ENCODE data around the gene ECM1. TPM values are rescaled to one million over a fixed set of nuclear protein-coding genes. Genes with fewer than 3 reads are reported as not detected.

The ECM1 gene
- total RNA-seq, 1 experiment from 2014 or later, result 1.4 TPM

- Histone ChIP-seq H3K4ac (ENCODE audit: low read depth, low read length) (no peak overlapping the region), H2AFZ (ENCODE audit: low read length) (no peak overlapping the region), H4K20me1 (ENCODE audit: control insufficient read depth, insufficient read depth, insufficient read length) (no peaks in the 10 kb centered on the region), H3K18ac (ENCODE audit: insufficient read length, low read depth, low read length) (no peak overlapping the region), H3K23me2 (ENCODE audit: insufficient read length, low read depth, low read length, poor library complexity, severe bottlenecking) (peaks cover 10% of the 10 kb centered on the region), H2BK5ac (ENCODE audit: insufficient read length, low read length) (no peak overlapping the region), H3K27ac (ENCODE audit: insufficient read length, low read depth, low read length) (no peak overlapping the region), H3K14ac (ENCODE audit: insufficient read depth, low read length) (no peak overlapping the region; the same call in 1 of the 2 replicates), H3K9ac (ENCODE audit: extremely low read depth, insufficient read length, low read length) (no peak overlapping the region), H4K91ac (ENCODE audit: insufficient read length, low read depth, low read length) (no peak overlapping the region), H2AK5ac (ENCODE audit: insufficient read length, low read length) (no peak overlapping the region), H3K27me3 (ENCODE audit: insufficient read depth, low read length) (peaks cover 3% of the 10 kb centered on the region; the same call in 1 of the 2 replicates), H2BK120ac (ENCODE audit: low read depth, low read length, poor library complexity, severe bottlenecking) (no peak overlapping the region), H2BK12ac (ENCODE audit: insufficient read length, low read depth, low read length) (no peak overlapping the region), H4K5ac (ENCODE audit: insufficient read length, low read depth, low read length) (no peak overlapping the region), H3K4me2 (ENCODE audit: insufficient read depth, insufficient read length, low read length) (peak overlapping the region; percentile 48), H3K23ac (ENCODE audit: insufficient read length, low read depth, low read length) (no peak overlapping the region), H3K79me2 (ENCODE audit: insufficient read depth, low read length) (no peaks in the 10 kb centered on the region), H3K79me1 (ENCODE audit: insufficient read depth, low read depth, low read length, poor library complexity, severe bottlenecking) (no peaks in the 10 kb centered on the region), H3K4me1 (ENCODE audit: insufficient read depth, low read length) (0 out of 2 replicates have a peak, but pooled peaks cover 3% of the 10 kb centered on the region), H2BK20ac (ENCODE audit: low read depth, low read length, poor library complexity, severe bottlenecking) (no peak overlapping the region), H2BK15ac (ENCODE audit: low read depth, low read length) (no peak overlapping the region), H3K56ac (ENCODE audit: insufficient read length, low read depth, low read length) (no peak overlapping the region), H4K8ac (replicated peaks; ENCODE audit: insufficient read length, low read depth, low read length) (no peak overlapping the region), H3K9me3 (ENCODE audit: control insufficient read depth, low read depth, low read length) (no peaks in the 10 kb centered on the region), H3T11ph (ENCODE audit: low read length) (no peak overlapping the region)
- Mint-ChIP-seq H3K36me3 (ENCODE audit: insufficient read depth in 1 of 3, low read depth in 3 of 3) (peaks cover 0 to 2% (median 0%) of the 10 kb centered on the region in 3 experiments; a peak in 2 of 7 replicates), H3K4me1 (peaks cover 16 to 28% of the 10 kb centered on the region in 2 experiments), H3K27me3 (ENCODE audit: low read depth) (peaks cover 40% of the 10 kb centered on the region), H3K9me3 (no peaks in the 10 kb centered on the region), H3K4me3 (peak overlapping the region; percentile 69 to 87), H3K27ac (no peak overlapping the region)
- TF ChIP-seq CTCF (conservative IDR thresholded peaks at IDR 0.05), result peak; percentile 20; the same call in 1 of the 3 replicates
- no CpG with 5 or more reads among the region's 43 CpGs for WGBS (ENCODE audit: extremely low coverage, insufficient read length, low lambda C conversion rate)
- DNase-seq, result peak; percentile 45
Measured at GRCh38 chr1:150549496-150550221, 41.8 kb downstream of the ECM1 start.

All from H9 (cell line).